ENCODE results near the gene FCGR2B.
"Not testable (repeated sequence)": the region's sequence is repeated elsewhere in the genome, so short reads cannot be mapped to it uniquely, and the experiment has no call there.

The FCGR2B gene

DNA sequence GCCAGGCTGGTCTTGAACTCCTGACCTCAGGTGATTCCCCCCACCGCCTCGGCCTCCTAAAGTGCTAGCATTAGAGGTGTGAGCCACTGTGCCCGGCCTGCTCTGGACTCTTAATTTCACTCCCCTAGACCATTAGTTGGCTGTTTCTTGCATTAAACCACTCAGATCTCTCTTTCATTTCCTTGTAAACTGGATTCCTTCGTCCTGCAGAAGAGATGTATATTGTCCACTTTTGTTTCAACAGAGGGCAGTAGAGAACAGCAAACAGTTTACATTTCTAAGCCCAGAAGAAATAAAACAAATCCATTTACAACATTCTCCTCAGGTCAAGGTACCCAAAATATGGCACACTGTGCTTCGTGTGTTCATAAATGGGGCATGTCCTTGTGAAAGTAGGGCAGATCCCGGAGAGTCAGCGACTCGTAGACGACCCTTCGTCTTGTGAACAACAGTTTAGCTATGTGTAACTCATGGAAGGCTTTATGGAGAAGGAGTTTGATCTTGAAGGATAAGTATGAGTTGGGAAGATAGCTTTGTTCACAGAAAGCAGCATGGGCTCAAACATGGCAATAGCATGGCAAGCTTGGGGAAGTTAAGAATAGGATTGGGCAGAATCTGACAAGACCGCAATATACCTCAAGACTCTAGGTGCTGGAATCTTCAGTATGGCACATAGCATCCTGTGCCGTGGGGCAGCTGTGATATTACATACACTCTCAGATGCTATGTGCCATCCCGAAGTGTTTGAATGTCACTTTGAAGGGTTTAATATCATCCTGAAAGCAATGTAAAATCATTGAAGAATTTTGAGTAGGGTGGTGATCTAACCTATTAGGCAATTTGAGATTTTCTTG, 15.2 kb upstream of the FCGR2B start:
- not testable (repeated sequence) for DNase-seq (ENCODE audit: low read depth)

DNA sequence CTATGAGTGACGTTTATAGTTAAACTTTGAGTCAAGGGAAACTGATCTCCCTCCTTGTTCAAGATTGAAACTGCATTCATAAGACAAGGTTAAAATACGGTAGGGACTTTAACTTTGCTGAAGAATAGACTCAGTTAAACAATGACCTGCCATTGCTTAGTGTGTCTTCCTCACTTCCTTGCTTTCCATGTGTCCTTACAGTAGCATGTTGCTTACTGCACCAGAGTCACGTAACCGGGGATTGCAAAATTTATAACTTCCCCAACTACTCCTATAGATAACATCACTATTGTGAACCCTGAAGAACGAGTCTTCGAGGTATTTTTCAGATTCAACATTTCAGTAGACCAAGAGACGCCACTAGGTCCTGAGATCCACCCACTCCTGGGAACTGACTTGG, 9.4 kb upstream of the FCGR2B start:
- not testable (repeated sequence) for DNase-seq (ENCODE audit: low read depth)

DNA sequence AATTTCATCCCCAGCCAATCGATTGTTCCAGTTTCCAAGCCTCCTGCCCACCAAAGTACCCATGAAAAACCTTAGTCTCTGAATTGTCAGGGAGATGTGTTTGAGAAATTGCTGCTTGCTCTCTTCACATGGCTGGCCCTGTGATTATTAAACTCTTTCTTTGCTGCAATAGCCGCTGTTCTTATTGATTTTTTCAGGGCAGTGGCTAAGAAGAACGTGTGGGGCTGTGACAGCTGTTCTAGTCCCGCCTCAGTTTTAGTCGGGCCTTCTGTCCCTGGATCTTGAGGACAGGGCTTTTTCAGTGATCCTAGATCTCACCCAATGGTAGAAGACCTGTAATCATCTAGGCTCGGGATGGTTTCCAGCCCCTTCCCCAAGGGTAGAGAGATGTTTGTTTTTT, 9.0 kb upstream of the FCGR2B start:
- not testable (repeated sequence) for DNase-seq (ENCODE audit: low read depth)

DNA sequence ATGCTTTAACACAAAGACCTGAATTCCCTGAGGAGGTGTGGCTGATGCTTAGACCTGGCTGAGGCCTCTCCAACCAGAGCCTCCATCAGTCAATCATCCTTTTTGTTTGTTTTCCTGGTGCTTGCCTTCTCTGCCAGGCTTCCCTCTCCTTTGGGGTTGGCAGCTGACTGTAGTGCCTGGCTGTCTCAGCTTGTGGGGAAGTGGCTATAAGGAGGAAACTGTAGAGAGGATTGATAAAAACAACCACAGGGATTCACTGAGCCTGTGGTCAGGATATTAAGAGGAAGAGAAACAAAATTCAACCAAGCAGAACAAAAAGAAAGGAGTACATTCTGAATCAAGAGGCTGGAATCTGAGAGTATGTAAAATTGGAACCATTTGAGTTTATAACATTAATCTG, 4.4 kb upstream of the FCGR2B start:
- not testable (repeated sequence) for DNase-seq (ENCODE audit: low read depth)

DNA sequence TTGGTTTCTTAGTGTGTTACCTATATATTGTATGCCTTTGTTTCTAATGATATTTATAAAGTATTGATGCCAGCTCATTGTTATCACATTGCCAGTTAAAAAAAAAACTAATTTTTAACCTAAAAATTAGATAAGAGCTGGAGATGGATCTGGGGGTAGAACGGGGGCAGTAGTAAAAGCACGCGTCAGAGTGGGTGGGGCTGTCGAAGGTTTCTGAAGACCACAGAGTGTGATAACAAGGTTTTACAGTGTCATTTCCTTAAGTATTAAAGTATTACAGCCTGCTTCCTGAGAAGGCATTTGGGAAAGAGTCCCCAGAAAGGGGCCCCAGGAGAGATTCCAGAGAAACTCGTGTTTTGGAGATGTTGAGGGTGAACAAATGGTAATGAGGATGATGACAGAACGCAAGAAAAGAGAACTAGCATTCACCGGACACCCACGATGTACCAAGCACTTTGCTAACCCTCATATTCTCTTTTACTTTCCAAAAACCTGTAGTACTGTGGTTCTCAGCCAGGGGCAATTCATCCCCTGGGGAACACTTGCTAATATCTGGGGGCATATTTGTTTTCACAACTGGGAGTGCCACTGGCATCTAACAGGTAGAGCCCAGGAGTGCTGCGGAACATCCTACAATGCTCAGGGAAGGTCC, 1.2 kb upstream of the FCGR2B start:
- DNase-seq (ENCODE audit: low read depth): not testable (repeated sequence)

DNA sequence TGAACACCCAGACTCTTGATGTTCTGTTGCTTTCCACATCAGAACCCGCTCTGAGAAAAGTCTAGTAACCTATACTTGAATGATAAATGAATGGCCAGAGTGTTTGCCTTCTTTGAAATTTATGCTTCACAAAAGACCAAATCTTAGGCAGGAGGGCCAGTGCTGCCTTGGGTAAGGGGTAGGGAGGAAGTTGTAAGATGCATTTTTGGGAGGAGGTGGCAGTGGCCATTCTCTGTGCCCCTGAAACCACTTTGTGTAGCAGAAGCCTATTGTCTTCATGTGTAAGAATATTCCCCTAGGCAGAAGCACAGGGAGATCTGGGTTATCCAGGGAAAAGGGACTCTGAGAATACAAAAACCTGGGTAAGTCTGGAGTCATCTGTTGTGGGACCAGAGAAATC, 626 bp downstream of the FCGR2B start:
- not testable (repeated sequence) for DNase-seq (ENCODE audit: low read depth)

DNA sequence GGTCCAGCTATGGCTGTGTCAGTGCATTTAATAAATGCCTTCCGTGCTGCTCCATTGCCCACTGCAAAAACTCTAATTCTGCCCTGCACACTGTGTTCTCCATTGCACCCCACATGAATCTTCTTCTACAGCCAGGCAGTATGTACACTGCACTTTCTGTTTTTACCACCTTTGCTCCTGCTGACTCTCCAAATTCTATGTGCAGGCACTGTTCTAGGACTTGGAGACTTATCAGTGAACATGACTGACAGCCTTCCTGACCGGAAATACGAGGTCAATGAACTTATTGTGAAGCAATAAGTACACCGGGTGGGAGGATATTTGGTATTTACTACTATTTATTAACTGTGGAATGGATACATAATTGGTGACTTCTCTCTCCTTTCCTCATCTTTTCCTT, 1.7 kb downstream of the FCGR2B start:
- DNase-seq (ENCODE audit: low read depth): not testable (repeated sequence)

DNA sequence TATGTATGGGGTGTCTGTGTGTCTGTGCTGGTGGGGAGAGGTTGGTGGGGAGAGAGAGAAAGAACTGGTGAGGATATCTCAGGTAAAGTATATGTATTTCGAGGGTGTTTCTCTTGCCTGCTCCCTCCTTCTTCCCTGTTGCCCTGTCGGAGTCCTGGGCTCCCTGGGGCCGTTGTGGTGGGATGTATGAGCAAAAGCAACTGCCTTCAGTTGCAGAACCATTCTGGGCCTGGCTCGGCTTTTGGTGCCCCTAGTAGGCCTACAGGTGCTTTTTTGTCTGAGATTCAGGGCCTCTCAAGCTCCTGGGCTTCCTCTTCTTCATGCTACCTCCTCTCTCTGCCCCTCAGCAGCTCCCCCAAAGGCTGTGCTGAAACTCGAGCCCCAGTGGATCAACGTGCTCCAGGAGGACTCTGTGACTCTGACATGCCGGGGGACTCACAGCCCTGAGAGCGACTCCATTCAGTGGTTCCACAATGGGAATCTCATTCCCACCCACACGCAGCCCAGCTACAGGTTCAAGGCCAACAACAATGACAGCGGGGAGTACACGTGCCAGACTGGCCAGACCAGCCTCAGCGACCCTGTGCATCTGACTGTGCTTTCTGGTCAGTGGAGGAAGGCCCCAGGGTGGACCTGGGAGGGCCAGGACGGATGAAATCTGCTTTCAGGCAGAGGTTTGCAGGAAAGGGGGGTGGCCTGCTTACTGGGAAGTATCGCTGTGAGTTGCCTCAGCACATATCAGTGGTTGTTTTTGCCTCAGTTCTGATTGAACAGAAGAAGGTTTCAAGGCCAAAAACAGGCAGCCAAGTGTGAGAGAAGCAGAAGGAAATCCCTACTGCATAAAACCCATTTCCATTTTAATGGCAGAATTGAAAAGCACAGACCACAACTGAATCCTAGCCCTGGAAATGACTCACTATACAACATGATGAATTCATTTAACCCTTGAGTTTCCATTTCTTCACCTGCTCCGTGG, 8.4 kb downstream of the FCGR2B start:
- not testable (repeated sequence) for DNase-seq (ENCODE audit: low read depth)

DNA sequence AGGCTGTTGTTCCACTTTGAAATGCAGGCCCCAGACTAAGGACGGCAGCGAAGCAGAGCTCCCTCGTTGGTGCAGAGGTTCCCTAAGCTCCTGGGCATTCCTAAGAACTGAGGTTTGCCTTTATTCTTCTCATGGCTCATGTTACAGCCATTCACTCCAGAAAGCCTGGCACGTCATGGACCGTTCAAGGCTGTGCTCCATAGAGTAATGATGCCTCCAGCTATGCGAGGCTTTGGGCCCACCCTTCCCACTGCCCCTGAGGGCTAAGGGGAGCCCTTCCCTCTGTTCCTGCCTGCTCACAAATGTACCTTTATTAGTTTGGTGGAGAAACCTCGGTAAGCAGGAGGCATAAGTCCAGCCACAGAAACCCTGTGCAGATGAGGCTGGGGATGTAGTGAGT, 10.5 kb downstream of the FCGR2B start:
- not testable (repeated sequence) for DNase-seq (ENCODE audit: low read depth)

DNA sequence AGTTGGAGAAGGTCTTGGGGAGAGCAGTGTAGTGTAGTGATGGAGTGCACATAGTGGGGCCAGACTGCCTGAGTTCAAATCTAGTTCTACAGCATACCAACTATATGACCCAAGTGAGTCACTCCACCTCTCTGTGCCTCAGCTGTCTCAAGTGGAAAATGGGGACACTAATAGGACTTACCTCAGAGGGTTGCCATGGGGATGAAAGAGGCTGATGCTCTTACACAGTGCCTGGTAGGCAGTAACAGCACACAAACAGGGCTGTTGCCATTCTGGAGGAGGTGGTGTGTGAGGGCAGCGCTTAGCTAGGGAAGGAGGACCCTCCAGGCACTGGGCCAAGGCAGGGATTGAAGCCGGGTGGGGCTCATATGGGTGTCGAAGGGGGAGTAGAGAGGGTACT, 11.5 kb downstream of the FCGR2B start:
- not testable (repeated sequence) for DNase-seq (ENCODE audit: low read depth)

DNA sequence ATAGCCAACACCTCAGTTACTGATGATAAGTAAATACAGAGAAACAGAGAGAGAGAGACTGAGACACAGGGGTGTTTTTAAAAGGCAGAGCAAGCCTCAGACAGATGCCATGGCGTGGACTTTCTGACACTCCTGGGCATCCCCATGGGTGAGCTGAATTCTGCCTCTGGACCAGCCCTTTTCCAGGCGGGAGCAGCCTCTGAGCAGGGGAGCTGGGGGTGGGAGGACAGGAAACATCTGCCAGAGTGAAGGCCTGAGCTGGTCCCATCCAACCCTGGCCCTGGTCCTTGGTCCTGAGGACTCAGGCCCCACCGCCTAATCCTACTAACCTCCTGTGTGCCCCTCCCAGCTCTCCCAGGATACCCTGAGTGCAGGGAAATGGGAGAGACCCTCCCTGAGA, 12.0 kb downstream of the FCGR2B start:
- not testable (repeated sequence) for DNase-seq (ENCODE audit: low read depth)

DNA sequence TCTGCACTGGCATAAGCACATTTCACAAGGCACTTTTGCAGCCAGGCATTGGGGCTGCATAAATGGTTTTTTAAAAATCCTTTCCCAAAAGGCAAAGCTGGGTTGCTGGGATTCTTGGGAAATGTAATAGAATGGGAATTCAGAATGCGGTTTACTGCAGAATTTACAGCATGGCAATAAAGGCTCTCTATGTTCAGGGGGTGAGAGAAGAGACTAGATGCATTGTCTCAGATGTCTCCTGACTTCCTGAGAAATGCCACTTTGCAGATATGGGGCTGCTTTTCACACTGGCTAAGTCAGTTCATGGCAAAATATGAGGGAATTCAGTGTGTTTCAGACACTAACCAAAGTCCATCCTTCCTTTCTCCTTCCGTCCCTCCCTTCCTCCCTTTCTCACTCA, 13.5 kb downstream of the FCGR2B start:
- DNase-seq (ENCODE audit: low read depth): no peak

DNA sequence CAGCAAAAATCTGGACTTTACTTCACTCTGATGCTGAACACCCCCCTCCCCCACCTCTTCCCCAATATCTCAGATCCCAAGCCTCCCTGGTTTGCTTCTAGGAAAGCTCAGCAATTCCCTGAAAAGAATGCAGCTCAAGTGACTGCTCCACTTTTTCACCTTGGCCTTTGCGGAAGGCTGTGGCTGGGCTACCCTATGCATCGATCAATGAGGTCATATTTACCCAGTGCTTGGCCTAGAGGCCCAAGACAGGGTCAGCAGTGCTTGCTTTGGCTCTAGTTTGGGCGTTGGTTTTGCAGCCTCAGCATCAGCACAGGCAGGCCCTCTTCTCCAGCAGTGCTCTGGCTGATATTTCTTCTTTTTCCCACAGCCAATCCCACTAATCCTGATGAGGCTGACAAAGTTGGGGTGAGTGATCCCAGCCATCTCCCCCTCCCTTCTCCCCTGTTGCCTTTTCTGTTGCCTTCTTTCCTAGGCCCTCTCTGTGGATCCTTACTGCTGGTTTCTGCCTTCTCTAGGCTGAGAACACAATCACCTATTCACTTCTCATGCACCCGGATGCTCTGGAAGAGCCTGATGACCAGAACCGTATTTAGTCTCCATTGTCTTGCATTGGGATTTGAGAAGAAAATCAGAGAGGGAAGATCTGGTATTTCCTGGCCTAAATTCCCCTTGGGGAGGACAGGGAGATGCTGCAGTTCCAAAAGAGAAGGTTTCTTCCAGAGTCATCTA, 14.2 kb downstream of the FCGR2B start:
- no peak for DNase-seq (ENCODE audit: low read depth)

DNA sequence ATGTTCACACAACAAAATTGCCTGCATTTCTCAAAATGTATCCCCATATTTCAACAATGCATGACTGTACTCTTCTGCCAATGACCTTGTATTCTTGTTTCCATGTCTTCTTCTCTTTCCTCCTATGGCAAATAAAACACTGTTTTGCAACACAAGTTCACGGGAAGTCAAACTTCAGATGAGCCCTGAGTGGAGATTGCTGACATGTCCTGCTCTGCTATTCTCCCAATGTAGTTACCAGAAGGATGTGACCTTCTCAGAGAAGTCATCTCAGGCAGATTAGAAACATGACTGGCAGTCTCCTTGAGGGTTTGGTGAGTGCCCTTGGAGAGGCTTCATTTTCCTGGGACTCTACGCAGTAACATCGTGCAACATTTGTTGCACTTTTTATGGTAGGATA, 15.6 kb downstream of the FCGR2B start:
- DNase-seq (ENCODE audit: low read depth): no peak

DNA sequence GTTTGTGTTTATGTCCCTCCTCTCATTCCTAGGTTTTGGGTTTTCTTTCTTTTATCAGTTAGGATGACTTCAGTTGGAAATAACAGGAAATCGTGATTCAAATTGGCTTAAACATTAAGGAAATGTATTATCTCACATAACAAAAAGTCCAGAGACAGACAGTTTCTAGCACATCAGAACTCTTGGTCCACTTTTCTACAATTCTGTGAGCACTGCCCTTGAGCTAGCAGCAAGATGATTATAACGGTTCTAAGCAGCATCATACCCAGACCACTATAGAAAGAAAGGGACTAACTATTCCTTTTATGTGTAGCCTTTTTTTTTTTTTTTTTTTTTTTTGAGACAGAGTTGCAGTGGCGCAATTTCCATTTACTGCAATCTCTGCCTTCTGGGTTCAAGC, 18.9 kb downstream of the FCGR2B start:
- DNase-seq (ENCODE audit: low read depth): no peak

DNA sequence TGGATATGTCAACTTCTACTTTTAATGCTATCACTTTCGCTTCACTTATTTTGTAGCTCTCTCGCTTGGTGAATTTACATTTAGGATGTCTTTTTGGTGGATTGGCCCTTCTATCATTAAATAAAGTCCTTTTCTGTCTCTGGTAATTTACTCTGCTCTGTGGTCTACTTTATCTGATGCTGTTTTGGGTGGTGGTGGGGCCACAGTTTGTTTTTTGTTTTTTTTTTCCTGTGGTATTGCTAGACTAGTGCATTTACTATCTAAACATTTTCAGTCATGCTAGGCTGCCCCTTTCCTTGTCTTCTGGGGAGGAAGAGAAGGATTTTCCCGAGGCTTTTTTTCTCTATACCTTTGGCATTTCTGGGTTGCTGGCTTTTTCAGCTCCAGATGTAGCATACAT, 26.0 kb downstream of the FCGR2B start:
- no peak for DNase-seq (ENCODE audit: low read depth)

DNA sequence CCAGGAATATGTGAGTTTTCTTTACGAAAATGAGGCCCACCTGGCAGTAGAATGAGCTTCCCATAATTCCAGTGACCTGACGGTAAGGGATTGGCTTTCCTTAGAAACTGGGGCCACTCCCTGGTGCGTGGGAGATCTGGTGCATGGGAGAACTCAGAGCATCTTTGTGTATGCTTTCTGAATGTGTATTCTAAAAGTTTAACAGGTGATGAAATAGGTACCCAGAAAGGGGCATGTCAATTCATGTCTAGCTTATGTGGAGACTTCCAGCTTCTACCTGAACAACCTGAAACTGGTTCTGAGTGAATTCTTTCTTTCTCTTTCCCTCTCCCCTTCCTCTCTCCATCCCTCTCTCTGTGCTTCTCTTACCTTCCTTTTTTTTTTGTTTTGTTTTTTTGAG, 28.9 kb downstream of the FCGR2B start:
- no peak for DNase-seq (ENCODE audit: low read depth)

DNA sequence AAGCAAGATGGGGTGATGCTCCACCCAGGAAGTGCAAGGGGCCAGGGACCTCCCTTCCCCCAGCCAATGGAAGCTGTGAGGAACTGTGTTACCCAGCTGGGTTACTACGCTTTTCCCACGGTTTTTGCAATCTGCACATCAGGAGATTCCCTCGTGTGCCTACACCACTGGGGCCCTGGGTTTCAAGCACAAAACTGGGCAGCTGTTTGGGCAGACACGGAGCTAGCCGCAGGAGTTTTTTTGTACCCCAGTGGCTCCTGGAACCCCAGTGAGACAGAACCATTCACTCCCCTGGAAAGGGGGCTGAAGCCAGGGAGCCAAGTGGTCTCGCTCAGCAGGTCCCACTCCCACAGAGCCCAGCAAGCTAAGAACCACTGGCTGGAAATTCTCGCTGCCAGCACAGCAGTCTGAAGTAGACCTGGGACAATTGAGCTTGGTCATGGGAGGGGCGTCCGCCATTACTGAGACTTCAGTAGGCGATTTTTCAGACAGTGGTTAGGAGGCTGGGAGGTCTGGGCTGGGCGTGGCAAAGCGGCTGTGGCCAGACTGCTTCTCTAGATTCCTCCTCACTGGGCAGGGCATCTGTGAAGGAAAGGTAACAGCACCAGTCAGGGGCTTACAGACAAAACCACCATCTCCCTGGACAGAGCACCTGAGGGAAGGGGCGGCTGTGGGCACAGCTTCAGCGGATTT, 30.2 kb downstream of the FCGR2B start:
- DNase-seq (ENCODE audit: low read depth): not testable (repeated sequence)

DNA sequence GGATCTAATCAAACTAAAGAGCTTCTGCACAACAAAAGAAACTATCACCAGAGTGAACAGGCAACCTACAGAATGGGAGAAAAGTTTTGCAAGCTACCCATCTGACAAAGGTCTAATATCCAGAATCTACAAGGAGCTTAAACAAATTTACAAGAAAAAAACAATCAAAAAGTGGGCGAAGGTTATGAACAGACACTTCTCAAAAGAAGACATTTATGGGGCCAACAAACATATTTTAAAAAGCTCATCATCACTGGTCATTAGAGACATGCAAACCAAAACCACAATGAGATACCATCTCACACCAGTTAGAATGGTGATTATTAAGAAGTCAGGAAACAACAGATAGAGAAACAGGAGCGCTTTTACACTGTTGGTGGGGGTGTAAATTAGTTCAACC, 35.4 kb downstream of the FCGR2B start:
- DNase-seq (ENCODE audit: low read depth): not testable (repeated sequence)

DNA sequence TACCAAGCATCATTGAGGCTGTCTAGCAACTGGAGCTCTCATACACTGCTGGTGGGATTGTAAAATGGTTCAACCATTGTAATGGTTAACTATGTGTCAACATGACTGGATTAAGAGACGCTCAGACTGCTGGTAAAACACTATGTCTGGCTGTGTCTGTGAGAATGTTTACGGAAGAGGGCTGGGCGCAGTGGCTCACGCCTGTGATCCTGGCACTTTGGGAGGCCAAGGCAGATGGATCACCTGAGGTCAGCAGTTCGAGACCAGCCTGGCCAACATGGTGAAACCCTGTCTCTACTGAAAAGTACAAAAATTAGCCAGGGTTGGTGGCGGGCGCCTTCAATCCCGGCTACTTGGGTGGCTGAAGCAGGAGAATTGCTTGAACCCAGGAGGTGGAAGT, 39.3 kb downstream of the FCGR2B start:
- DNase-seq (ENCODE audit: low read depth): no peak

DNA sequence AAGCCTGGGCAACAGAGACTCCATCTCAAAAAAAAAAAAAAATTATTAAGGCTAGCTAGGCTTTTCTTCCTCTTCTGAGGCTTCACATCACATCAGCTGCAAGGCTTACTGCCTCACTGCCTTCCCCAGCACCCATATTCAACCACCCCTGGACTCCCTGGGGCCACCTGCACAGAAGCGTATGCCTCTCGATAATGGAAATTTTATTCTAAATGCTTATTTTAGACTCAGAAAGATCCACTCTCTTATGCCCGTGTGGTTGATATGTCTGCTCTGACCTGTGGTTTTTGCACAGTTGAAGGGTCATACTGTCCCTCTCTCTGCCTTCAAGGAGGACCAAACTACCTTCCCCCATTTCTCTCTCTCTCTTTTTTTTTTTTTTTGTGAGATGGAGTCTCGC, 42.6 kb downstream of the FCGR2B start:
- no peak for DNase-seq (ENCODE audit: low read depth)
